C4-2B (cell line): ENCODE results near the gene PHC3.

Experiments used
- ZFX ChIP-seq: fragments of 450-650 bp; IDR thresholded peaks from 2 replicates; pipeline ENCODE4 v1.6.1; 2017
- TF ChIP-seq, protein P1 (sequence below): fragments of 450-650 bp; conservative IDR thresholded peaks from 2 replicates; pipeline ENCODE4 v1.5.1; 2017; ENCODE audit warnings: mild to moderate bottlenecking

- TF ChIP-seq, protein P1, sequence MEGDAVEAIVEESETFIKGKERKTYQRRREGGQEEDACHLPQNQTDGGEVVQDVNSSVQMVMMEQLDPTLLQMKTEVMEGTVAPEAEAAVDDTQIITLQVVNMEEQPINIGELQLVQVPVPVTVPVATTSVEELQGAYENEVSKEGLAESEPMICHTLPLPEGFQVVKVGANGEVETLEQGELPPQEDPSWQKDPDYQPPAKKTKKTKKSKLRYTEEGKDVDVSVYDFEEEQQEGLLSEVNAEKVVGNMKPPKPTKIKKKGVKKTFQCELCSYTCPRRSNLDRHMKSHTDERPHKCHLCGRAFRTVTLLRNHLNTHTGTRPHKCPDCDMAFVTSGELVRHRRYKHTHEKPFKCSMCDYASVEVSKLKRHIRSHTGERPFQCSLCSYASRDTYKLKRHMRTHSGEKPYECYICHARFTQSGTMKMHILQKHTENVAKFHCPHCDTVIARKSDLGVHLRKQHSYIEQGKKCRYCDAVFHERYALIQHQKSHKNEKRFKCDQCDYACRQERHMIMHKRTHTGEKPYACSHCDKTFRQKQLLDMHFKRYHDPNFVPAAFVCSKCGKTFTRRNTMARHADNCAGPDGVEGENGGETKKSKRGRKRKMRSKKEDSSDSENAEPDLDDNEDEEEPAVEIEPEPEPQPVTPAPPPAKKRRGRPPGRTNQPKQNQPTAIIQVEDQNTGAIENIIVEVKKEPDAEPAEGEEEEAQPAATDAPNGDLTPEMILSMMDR = no peak
- no peak for TF ChIP-seq ZFX
These were observed 117.8 kb downstream of the PHC3 start for GRCh38 chr3:170063691-170064090.
